IgD-negative memory B cell (primary cell): ENCODE results near the gene INTS7. TPM values are rescaled to one million over a fixed set of nuclear protein-coding genes. Genes with fewer than 3 reads are reported as not detected.
A peak's percentile ranks its signal among the peaks of the same experiment; 100 is the strongest.
"Not testable (repeated sequence)": the region's sequence is repeated elsewhere in the genome, so short reads cannot be mapped to it uniquely, and the experiment has no call there.

Experiments used
- H3K27ac Mint-ChIP-seq, 3 donors: one replicate each; pipeline ENCODE4 v1.8.0; 2020 to 2022; ENCODE audit warnings: mild to moderate bottlenecking in 3 of 3, mixed read lengths in 3 of 3, moderate library complexity in 1 of 3
- H3K27me3 Mint-ChIP-seq: one replicate; pipeline ENCODE4 v1.8.0; 2021; ENCODE audit warnings: mixed read lengths
- H3K36me3 Mint-ChIP-seq: one replicate; pipeline ENCODE4 v1.8.0; 2020; ENCODE audit warnings: mild to moderate bottlenecking, mixed read lengths
- H3K4me1 Mint-ChIP-seq, 3 donors: one replicate each; pipeline ENCODE4 v1.8.0; 2020 to 2022; ENCODE audit warnings: mixed read lengths in 3 of 3, mild to moderate bottlenecking in 1 of 3
- H3K4me3 Mint-ChIP-seq, 4 donors: one replicate each; pipeline ENCODE4 v1.8.0; 2020 to 2022; ENCODE audit warnings: mild to moderate bottlenecking in 4 of 4, mixed read lengths in 4 of 4, moderate library complexity in 3 of 4
- H3K9me3 Mint-ChIP-seq, 3 donors: one replicate each; pipeline ENCODE4 v1.8.0; 2020 to 2021; ENCODE audit warnings: mixed read lengths in 3 of 3, mild to moderate bottlenecking in 1 of 3
- polyA plus RNA-seq: library from polyadenylated mRNA; unstranded; fragments of 300-500 nt; fragmentation: Illumina TruSeq; gene quantifications from one replicate; pipeline ENCODE4 v1.2.3, GENCODE V29; 2021

The INTS7 gene
- polyA plus RNA-seq, 1 donor from 2014 or later: 14.1 TPM

- H3K27me3 Mint-ChIP-seq: no peaks in the 10 kb centered on the region
- no peaks in the 10 kb centered on the region for H3K9me3 Mint-ChIP-seq
- peaks cover 0 to 2% (median 2%) of the 10 kb centered on the region in 3 donors for H3K4me1 Mint-ChIP-seq
- peaks cover 6% of the 10 kb centered on the region for H3K36me3 Mint-ChIP-seq
- no peak overlapping the region for H3K4me3 Mint-ChIP-seq
- H3K27ac Mint-ChIP-seq: no peak overlapping the region
These were observed 21.7 kb downstream of the INTS7 start for GRCh38 chr1:212013672-212014071.

- H3K27me3 Mint-ChIP-seq: no peaks in the 10 kb centered on the region
These were observed 23.2 kb downstream of the INTS7 start for GRCh38 chr1:212012034-212012740.

GRCh38 chr1:212010004-212010403 is 25.4 kb downstream of the INTS7 start:
- Mint-ChIP-seq H3K27ac (no peak overlapping the region), H3K27me3 (no peaks in the 10 kb centered on the region), H3K4me1 (peaks cover 0 to 4% (median 2%) of the 10 kb centered on the region in 3 donors), H3K36me3 (peaks cover 8% of the 10 kb centered on the region), H3K4me3 (no peak overlapping the region), H3K9me3 (no peaks in the 10 kb centered on the region)

More at GRCh38 chr1:212012034-212012740, 23.2 kb downstream of the INTS7 start:
- Mint-ChIP-seq H3K4me3 (no peak overlapping the region), H3K4me1 (peaks cover 0 to 4% (median 2%) of the 10 kb centered on the region in 3 donors), H3K9me3 (no peaks in the 10 kb centered on the region), H3K27ac (no peak overlapping the region), H3K36me3 (peaks cover 6% of the 10 kb centered on the region)

- H3K27ac Mint-ChIP-seq: no peak overlapping the region
- H3K36me3 Mint-ChIP-seq: peaks cover 8% of the 10 kb centered on the region
- H3K4me3 Mint-ChIP-seq: no peak overlapping the region
- peaks cover 0 to 4% (median 2%) of the 10 kb centered on the region in 3 donors for H3K4me1 Mint-ChIP-seq
- no peaks in the 10 kb centered on the region for H3K27me3 Mint-ChIP-seq
- no peaks in the 10 kb centered on the region for H3K9me3 Mint-ChIP-seq
These were observed 25.8 kb downstream of the INTS7 start for GRCh38 chr1:212009561-212009960.

GRCh38 chr1:212007886-212008285 is 27.5 kb downstream of the INTS7 start:
- Mint-ChIP-seq H3K27ac (no peak overlapping the region), H3K36me3 (peaks cover 8% of the 10 kb centered on the region), H3K4me1 (peaks cover 0 to 4% (median 2%) of the 10 kb centered on the region in 3 donors), H3K27me3 (no peaks in the 10 kb centered on the region), H3K4me3 (no peak overlapping the region), H3K9me3 (no peaks in the 10 kb centered on the region)

GRCh38 chr1:212007178-212007577 is 28.2 kb downstream of the INTS7 start:
- Mint-ChIP-seq H3K36me3 (peaks cover 8% of the 10 kb centered on the region), H3K27ac (no peak overlapping the region), H3K4me1 (peaks cover 0 to 4% (median 2%) of the 10 kb centered on the region in 3 donors), H3K4me3 (no peak overlapping the region), H3K27me3 (no peaks in the 10 kb centered on the region), H3K9me3 (no peaks in the 10 kb centered on the region)

GRCh38 chr1:212004895-212005608 is 30.3 kb downstream of the INTS7 start:
- peaks cover 6% of the 10 kb centered on the region for H3K36me3 Mint-ChIP-seq
- no peaks in the 10 kb centered on the region for H3K9me3 Mint-ChIP-seq
- peaks cover 0 to 1% (median 0%) of the 10 kb centered on the region in 3 donors for H3K4me1 Mint-ChIP-seq
- H3K27ac Mint-ChIP-seq: peak overlapping the region in 1 of 3 donors; percentile 3
- H3K27me3 Mint-ChIP-seq: no peaks in the 10 kb centered on the region
- no peak overlapping the region for H3K4me3 Mint-ChIP-seq

GRCh38 chr1:212002536-212002935 is 32.8 kb downstream of the INTS7 start:
- peaks cover 3% of the 10 kb centered on the region for H3K36me3 Mint-ChIP-seq
- no peak overlapping the region for H3K4me3 Mint-ChIP-seq
- no peaks in the 10 kb centered on the region for H3K27me3 Mint-ChIP-seq
- H3K9me3 Mint-ChIP-seq: no peaks in the 10 kb centered on the region
- H3K4me1 Mint-ChIP-seq: no peaks in the 10 kb centered on the region
- no peak overlapping the region for H3K27ac Mint-ChIP-seq

- H3K27ac Mint-ChIP-seq, H3K36me3 Mint-ChIP-seq, H3K9me3 Mint-ChIP-seq, H3K4me3 Mint-ChIP-seq, H3K27me3 Mint-ChIP-seq, H3K4me1 Mint-ChIP-seq: not testable (repeated sequence)
These were observed 37.9 kb downstream of the INTS7 start for GRCh38 chr1:211997426-211997825.

- Mint-ChIP-seq H3K4me1 (peaks cover 0 to 6% (median 2%) of the 10 kb centered on the region in 3 donors), H3K27me3 (no peaks in the 10 kb centered on the region), H3K36me3 (peaks cover 3% of the 10 kb centered on the region), H3K9me3 (no peaks in the 10 kb centered on the region), H3K4me3 (no peak overlapping the region), H3K27ac (no peak overlapping the region)
These were observed 43.7 kb downstream of the INTS7 start for GRCh38 chr1:211991695-211992094.

GRCh38 chr1:211986628-211987254 is 48.6 kb downstream of the INTS7 start:
- H3K36me3 Mint-ChIP-seq: peaks cover 6% of the 10 kb centered on the region
- no peaks in the 10 kb centered on the region for H3K27me3 Mint-ChIP-seq
- H3K9me3 Mint-ChIP-seq: no peaks in the 10 kb centered on the region
- peaks cover 0 to 6% (median 0%) of the 10 kb centered on the region in 3 donors for H3K4me1 Mint-ChIP-seq
- H3K27ac Mint-ChIP-seq: no peak overlapping the region
- no peak overlapping the region for H3K4me3 Mint-ChIP-seq

- peaks cover 0 to 6% (median 0%) of the 10 kb centered on the region in 3 donors for H3K4me1 Mint-ChIP-seq
- peaks cover 6% of the 10 kb centered on the region for H3K36me3 Mint-ChIP-seq
- no peaks in the 10 kb centered on the region for H3K27me3 Mint-ChIP-seq
- H3K4me3 Mint-ChIP-seq: no peak overlapping the region
- no peak overlapping the region for H3K27ac Mint-ChIP-seq
- H3K9me3 Mint-ChIP-seq: no peaks in the 10 kb centered on the region
These were observed 49.6 kb downstream of the INTS7 start for GRCh38 chr1:211985556-211986264.

GRCh38 chr1:211978596-211978995 is 56.8 kb downstream of the INTS7 start:
- no peaks in the 10 kb centered on the region for H3K9me3 Mint-ChIP-seq
- no peaks in the 10 kb centered on the region for H3K27me3 Mint-ChIP-seq
- peaks cover 6% of the 10 kb centered on the region for H3K36me3 Mint-ChIP-seq
- no peak overlapping the region for H3K27ac Mint-ChIP-seq
- H3K4me1 Mint-ChIP-seq: peaks cover 0 to 5% (median 0%) of the 10 kb centered on the region in 3 donors
- H3K4me3 Mint-ChIP-seq: no peak overlapping the region

- Mint-ChIP-seq H3K4me1 (peaks cover 0 to 5% (median 0%) of the 10 kb centered on the region in 3 donors), H3K9me3 (no peaks in the 10 kb centered on the region), H3K27me3 (no peaks in the 10 kb centered on the region), H3K27ac (no peak overlapping the region), H3K4me3 (no peak overlapping the region), H3K36me3 (peaks cover 6% of the 10 kb centered on the region)
These were observed 60.0 kb downstream of the INTS7 start for GRCh38 chr1:211975152-211975941.
